ENCODE data around the gene ZBTB40. TPM values are rescaled to one million over a fixed set of nuclear protein-coding genes. Genes with fewer than 3 reads are reported as not detected.

The ZBTB40 gene
- total and polyA plus RNA-seq, 10 of the 15 experiments (the other 5 are each of a cell fraction or from before 2014, with no cell fraction given): 1.9 to 14.4 (median 9.0) TPM

DNA sequence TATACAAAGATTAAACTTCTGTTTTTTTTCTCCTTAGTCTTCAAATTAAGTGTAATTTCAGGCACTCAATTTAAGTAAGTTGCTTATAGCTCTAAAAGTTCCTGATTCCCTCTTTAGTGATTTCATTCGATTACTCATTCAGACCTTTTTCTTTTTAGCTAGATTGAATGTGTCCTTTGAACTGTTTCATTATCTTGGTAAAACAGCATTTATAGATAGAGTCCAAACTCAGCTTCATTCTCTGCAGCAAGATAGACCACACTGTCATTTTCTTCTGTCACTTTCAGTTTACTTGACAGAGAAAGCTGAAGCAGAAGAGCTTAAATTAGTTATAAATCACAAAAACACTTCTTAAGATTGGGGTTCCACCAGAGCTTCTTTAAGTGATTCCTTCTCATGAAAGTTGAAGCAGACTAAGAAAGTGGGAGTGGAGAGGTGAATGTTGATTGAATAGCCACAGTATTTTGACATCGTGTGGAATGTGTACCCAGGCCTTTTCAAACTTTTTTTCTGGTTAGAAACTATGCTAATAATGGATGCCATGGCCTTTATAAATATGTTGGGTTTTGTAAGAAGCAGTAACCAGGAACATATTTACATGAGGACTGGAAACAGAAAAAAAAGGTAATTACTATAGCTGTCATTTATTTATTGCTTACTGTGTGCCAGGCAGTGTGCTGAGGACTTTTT, 52.2 kb downstream of the ZBTB40 start:
- in situ Hi-C loops (cut with MboI): no loop called here
- TF ChIP-seq ESRRA (IDR thresholded peaks at IDR 0.05; ENCODE audit: low read length) (no peak), GABPA (IDR thresholded peaks at IDR 0.05; ENCODE audit: low read depth) (no peak), YY1 (IDR thresholded peaks at IDR 0.05; ENCODE audit: low read depth, low read length) (no peak), LARP7 (IDR thresholded peaks at IDR 0.05) (no peak), ZSCAN29 (IDR thresholded peaks at IDR 0.05) (no peak), SIX5 (IDR thresholded peaks at IDR 0.05; ENCODE audit: low read depth, low read length, severe bottlenecking) (no peak), IKZF1 (conservative IDR thresholded peaks at IDR 0.05) (no peak), RFX5 (IDR thresholded peaks at IDR 0.05; ENCODE audit: low read depth, low read length) (no peak)

More for the DNA sequence above, 52.2 kb downstream of the ZBTB40 start:
- H4K20me1 ChIP-seq (ENCODE audit: control insufficient read depth, insufficient read depth): no peaks in the 10 kb centered on the region
- H3K4me2 ChIP-seq (ENCODE audit: control insufficient read depth, insufficient read depth): no peak overlapping the region
- ATAC-seq (no peak), DNase-seq (ENCODE audit: low read depth, low spot score) (no peak), FAIRE-seq (no peak)
- peaks cover 1 to 22% of the 10 kb centered on the region in 2 experiments; a peak in 3 of 4 replicates for H3K36me3 ChIP-seq (ENCODE audit: control insufficient read depth in 2 of 2, insufficient read depth in 2 of 2, low read length in 1 of 2)
- H2AFZ ChIP-seq (ENCODE audit: control insufficient read depth, low read depth, low read length): no peak overlapping the region
- H3K9ac ChIP-seq (ENCODE audit: control insufficient read depth, insufficient read depth, low read length): no peak overlapping the region
- H3K27me3 ChIP-seq (replicated peaks in 1 of 2; ENCODE audit: control insufficient read depth in 2 of 2, insufficient read depth in 2 of 2, low read length in 1 of 2): no peaks in the 10 kb centered on the region
- H3K4me1 ChIP-seq (ENCODE audit: control insufficient read depth, insufficient read depth, low read length): no peaks in the 10 kb centered on the region
- H3K79me2 ChIP-seq (ENCODE audit: control insufficient read depth, insufficient read depth, low read length): no peaks in the 10 kb centered on the region
- BruUV-seq (replicated peaks): no TSS peak
- intact Hi-C loops (cut with micrococcal nuclease; ENCODE audit: unreplicated experiment): no loop called here
- ChIA-PET CTCF (interaction anchor here (0.6 to 0.9 kb wide), 4 partner anchors 11 to 766 kb away, joined by 3 read pairs; no protein-coding TSS in a partner anchor), POLR2A (no interaction called here), RAD21 (ENCODE audit: unreplicated experiment) (no interaction called here), SMC1A (ENCODE audit: uncharacterized antibody, unreplicated experiment) (interaction anchor here (0.8 to 1.0 kb wide), 2 partner anchors 10 to 82 kb away, joined by 3 to 5 read pairs; no protein-coding TSS in a partner anchor)
- no peak overlapping the region for H3K27ac ChIP-seq (ENCODE audit: control insufficient read depth, insufficient read depth)
- no peak overlapping the region for H3K4me3 ChIP-seq
- no peaks in the 10 kb centered on the region for H3K9me3 ChIP-seq (replicated peaks; ENCODE audit: control insufficient read depth, insufficient read depth, low read length)
- 93% methylated on average over 2 of the region's 2 CpGs for WGBS (ENCODE audit: insufficient coverage, insufficient replicate concordance, low lambda C conversion rate, missing lambda C conversion rate)

Data from GM12878 (cell line).